ENCODE data around the gene PTPRN. TPM values are rescaled to one million over a fixed set of nuclear protein-coding genes. Genes with fewer than 3 reads are reported as not detected.

Gene PTPRN
- total and polyA plus RNA-seq, 2 experiments from 2014 or later = 5.1 to 22.1 TPM

DNA sequence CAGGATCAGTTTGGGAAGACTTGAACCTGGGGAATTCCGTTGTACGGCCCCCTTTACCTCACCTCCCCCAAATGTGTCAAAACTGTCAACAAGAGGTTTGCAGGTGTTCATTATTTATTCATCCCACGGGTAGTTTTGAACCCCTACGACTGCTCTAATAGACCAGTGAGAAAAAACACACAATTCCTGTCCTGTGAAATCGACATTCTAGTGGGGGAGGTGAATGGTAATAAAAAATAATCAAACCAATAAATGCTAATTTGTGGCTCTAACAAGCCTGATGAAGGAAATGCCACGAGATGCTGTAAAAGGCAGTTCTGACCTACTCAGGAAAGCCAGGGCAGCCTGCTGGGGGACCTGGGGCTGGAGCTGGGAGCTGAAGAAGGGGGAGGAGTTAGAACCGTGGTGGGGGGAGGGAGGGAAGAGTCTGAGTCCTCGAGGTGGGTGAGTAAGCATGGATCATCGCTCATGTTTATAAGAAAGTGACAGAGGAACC lies 30.5 kb downstream of the PTPRN start:
- H3K27me3 Mint-ChIP-seq (ENCODE audit: insufficient read depth, low read depth, poor library complexity) = peaks cover 16% of the 10 kb centered on the region
- Histone ChIP-seq H3K36me3 (ENCODE audit: insufficient read depth) (no peaks in the 10 kb centered on the region; the same call in 1 of the 2 replicates), H3K4me2 (peak overlapping the region; percentile 95), H3K27me3 (ENCODE audit: insufficient read depth) (no peaks in the 10 kb centered on the region), H4K20me1 (replicated peaks; ENCODE audit: insufficient read depth) (no peaks in the 10 kb centered on the region), H3K4me3 (peak overlapping the region; percentile 83), H2AFZ (0 out of 2 replicates have a peak overlapping the region, but pooled peaks have one; percentile 33), H3F3A (replicated peaks; ENCODE audit: low read depth) (no peaks in the 10 kb centered on the region), H3K79me2 (replicated peaks; ENCODE audit: insufficient read depth) (no peaks in the 10 kb centered on the region), H3K27ac (ENCODE audit: low read depth) (peak overlapping the region; percentile 13; the same call in 1 of the 2 replicates), H3K9me2 (ENCODE audit: insufficient read depth) (no peaks in the 10 kb centered on the region), H3K4me1 (ENCODE audit: insufficient read depth) (peaks cover 35% of the 10 kb centered on the region)
- peaks cover 41% of the 10 kb centered on the region for H3K4me1 Mint-ChIP-seq
- H3K27ac Mint-ChIP-seq = peak overlapping the region; percentile 92
- no peak for TF ChIP-seq ZNF462 (CRISPR knock-in tag; IDR thresholded peaks at IDR 0.05)
- TF ChIP-seq, protein P1, sequence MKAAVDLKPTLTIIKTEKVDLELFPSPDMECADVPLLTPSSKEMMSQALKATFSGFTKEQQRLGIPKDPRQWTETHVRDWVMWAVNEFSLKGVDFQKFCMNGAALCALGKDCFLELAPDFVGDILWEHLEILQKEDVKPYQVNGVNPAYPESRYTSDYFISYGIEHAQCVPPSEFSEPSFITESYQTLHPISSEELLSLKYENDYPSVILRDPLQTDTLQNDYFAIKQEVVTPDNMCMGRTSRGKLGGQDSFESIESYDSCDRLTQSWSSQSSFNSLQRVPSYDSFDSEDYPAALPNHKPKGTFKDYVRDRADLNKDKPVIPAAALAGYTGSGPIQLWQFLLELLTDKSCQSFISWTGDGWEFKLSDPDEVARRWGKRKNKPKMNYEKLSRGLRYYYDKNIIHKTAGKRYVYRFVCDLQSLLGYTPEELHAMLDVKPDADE (IDR thresholded peaks at IDR 0.05) = 0 out of 2 replicates have a peak, but pooled peaks have one; percentile 6
- no peak for TF ChIP-seq ZNF331 (CRISPR knock-in tag; IDR thresholded peaks at IDR 0.05; ENCODE audit: low read depth)
- no peak for TF ChIP-seq NANOG (IDR thresholded peaks at IDR 0.05; ENCODE audit: borderline replicate concordance)
- ATAC-seq = peak; percentile 40
- peak overlapping the region; percentile 85 for H3K4me3 Mint-ChIP-seq
- no peak for DNase-seq (ENCODE audit: low spot score)
- H3K36me3 Mint-ChIP-seq (ENCODE audit: low read depth) = peaks cover 11% of the 10 kb centered on the region; the same call in 2 of the 3 replicates
- H3K9me3 Mint-ChIP-seq = no peaks in the 10 kb centered on the region

Measured in GM23338 (cell line).